ENCODE measurements around the gene SMAD3. TPM values are rescaled to one million over a fixed set of nuclear protein-coding genes. Genes with fewer than 3 reads are reported as not detected.

SMAD3 gene
- total RNA-seq, 3 donors from 2014 or later, result 22.5 to 44.6 (median 33.4) TPM

GRCh38 chr15:67097424-67097823 is 32.0 kb downstream of the SMAD3 start:
- Histone ChIP-seq H3K36me3 (no peaks in the 10 kb centered on the region), H3K4me1 (peaks cover 3 to 8% of the 10 kb centered on the region in 2 donors)
- intact Hi-C loops (cut with DNase I; ENCODE audit: low total_unique reads), result no loop called here

GRCh38 chr15:67097930-67098740 is 32.7 kb downstream of the SMAD3 start:
- intact Hi-C loops (cut with DNase I; ENCODE audit: low total_unique reads), result no loop called here
- H3K27me3 ChIP-seq, result no peaks in the 10 kb centered on the region
- H3K9me3 ChIP-seq, result no peaks in the 10 kb centered on the region
- TF ChIP-seq POLR2AphosphoS5 (IDR thresholded peaks at IDR 0.05) (no peak), CTCF (IDR thresholded peaks at IDR 0.05) (no peak), POLR2A (IDR thresholded peaks at IDR 0.05) (no peak)
- H3K4me3 ChIP-seq, result peak overlapping the region in 2 of 3 donors; percentile 20 to 30
- peak overlapping the region; percentile 80 to 89 for H3K27ac ChIP-seq
- peak in 1 of 2 donors; percentile 40 for DNase-seq (ENCODE audit: low spot score in 2 of 2)
- H3K36me3 ChIP-seq, result no peaks in the 10 kb centered on the region
- peaks cover 3 to 8% of the 10 kb centered on the region in 2 donors for H3K4me1 ChIP-seq

More at GRCh38 chr15:67097424-67097823, 32.0 kb downstream of the SMAD3 start:
- Histone ChIP-seq H3K27me3 (no peaks in the 10 kb centered on the region), H3K9me3 (no peaks in the 10 kb centered on the region), H3K27ac (peak overlapping the region; percentile 80 to 89), H3K4me3 (no peak overlapping the region)
- no peak for TF ChIP-seq CTCF (IDR thresholded peaks at IDR 0.05)
- TF ChIP-seq POLR2A (IDR thresholded peaks at IDR 0.05), result no peak
- TF ChIP-seq POLR2AphosphoS5 (IDR thresholded peaks at IDR 0.05), result no peak
- no peak for DNase-seq (ENCODE audit: low spot score in 2 of 2)

GRCh38 chr15:67098768-67099282 is 33.4 kb downstream of the SMAD3 start:
- peaks cover 3 to 8% of the 10 kb centered on the region in 2 donors for H3K4me1 ChIP-seq
- no peaks in the 10 kb centered on the region for H3K9me3 ChIP-seq
- TF ChIP-seq POLR2A (IDR thresholded peaks at IDR 0.05), result no peak
- TF ChIP-seq CTCF (IDR thresholded peaks at IDR 0.05), result no peak
- TF ChIP-seq POLR2AphosphoS5 (IDR thresholded peaks at IDR 0.05), result no peak
- no peaks in the 10 kb centered on the region for H3K27me3 ChIP-seq
- H3K27ac ChIP-seq, result peak overlapping the region; percentile 80 to 89
- intact Hi-C loops (cut with DNase I; ENCODE audit: low total_unique reads), result no loop called here
- H3K4me3 ChIP-seq, result peak overlapping the region in 2 of 3 donors; percentile 20 to 30
- no peaks in the 10 kb centered on the region for H3K36me3 ChIP-seq
- no peak for DNase-seq (ENCODE audit: low spot score in 2 of 2)

GRCh38 chr15:67100124-67100791 is 34.9 kb downstream of the SMAD3 start:
- Histone ChIP-seq H3K4me1 (peaks cover 4 to 15% of the 10 kb centered on the region in 2 donors), H3K27ac (no peak overlapping the region), H3K36me3 (no peaks in the 10 kb centered on the region), H3K27me3 (no peaks in the 10 kb centered on the region), H3K4me3 (no peak overlapping the region), H3K9me3 (no peaks in the 10 kb centered on the region)
- intact Hi-C loops (cut with DNase I; ENCODE audit: low total_unique reads), result no loop called here
- DNase-seq (ENCODE audit: low spot score in 2 of 2), result no peak
- TF ChIP-seq POLR2AphosphoS5 (IDR thresholded peaks at IDR 0.05) (no peak), CTCF (IDR thresholded peaks at IDR 0.05) (no peak), POLR2A (IDR thresholded peaks at IDR 0.05) (no peak)
